ENCODE measurements around the gene ACSF2.
A peak's percentile ranks its signal among the peaks of the same experiment; 100 is the strongest.
"Not testable (repeated sequence)": the region's sequence is repeated elsewhere in the genome, so short reads cannot be mapped to it uniquely, and the experiment has no call there.

Gene ACSF2

GRCh38 chr17:50465635-50466034 lies 39.6 kb downstream of the ACSF2 start:
- no peak for DNase-seq

- no peak for DNase-seq
These were observed 40.5 kb downstream of the ACSF2 start for GRCh38 chr17:50466371-50467113.

- DNase-seq = no peak
These were observed 41.3 kb downstream of the ACSF2 start for GRCh38 chr17:50467114-50467854.

GRCh38 chr17:50467855-50468303 lies 41.9 kb downstream of the ACSF2 start:
- no peak for DNase-seq

GRCh38 chr17:50468304-50469207 lies 42.5 kb downstream of the ACSF2 start, which contains the start of gene CHAD:
Gene CHAD (minus strand): TSS chr17:50468880. CDS start chr17:50468813, 67 bp downstream.
- DNase-seq = no peak

- DNase-seq = no peak
These were observed 43.2 kb downstream of the ACSF2 start for GRCh38 chr17:50469208-50469605.

GRCh38 chr17:50469671-50470305 lies 43.8 kb downstream of the ACSF2 start:
- no peak for DNase-seq

- no peak for DNase-seq
These were observed 44.4 kb downstream of the ACSF2 start for GRCh38 chr17:50470426-50470825.

- DNase-seq = no peak
These were observed 45.2 kb downstream of the ACSF2 start for GRCh38 chr17:50471009-50471905.

GRCh38 chr17:50472286-50472685 lies 46.3 kb downstream of the ACSF2 start:
- no peak for DNase-seq

- DNase-seq = not testable (repeated sequence)
These were observed 46.7 kb downstream of the ACSF2 start for GRCh38 chr17:50472761-50473161.

- DNase-seq = no peak
These were observed 47.9 kb downstream of the ACSF2 start for GRCh38 chr17:50473901-50474300.

- DNase-seq = no peak
These were observed 48.5 kb downstream of the ACSF2 start for GRCh38 chr17:50474523-50474922.

- no peak for DNase-seq
These were observed 49.3 kb downstream of the ACSF2 start for GRCh38 chr17:50475362-50475761.

GRCh38 chr17:50475775-50476544 lies 49.9 kb downstream of the ACSF2 start:
- not testable (repeated sequence) for DNase-seq

- no peak for DNase-seq
These were observed 50.7 kb downstream of the ACSF2 start for GRCh38 chr17:50476545-50477315.

- no peak for DNase-seq
These were observed 52.0 kb downstream of the ACSF2 start for GRCh38 chr17:50477976-50478375.

GRCh38 chr17:50478391-50479381 lies 52.7 kb downstream of the ACSF2 start, which contains the start of gene RSAD1:
Gene RSAD1 (plus strand): TSS chr17:50478860. CDS start chr17:50478885, 25 bp downstream.
- DNase-seq = peak; percentile 90

Measured in CD4-positive, alpha-beta T cell treated with Interleukin-15 for 1 hour (primary cell).